NB4 (cell line): ENCODE measurements around the gene SMIM22.

Experiments used
- CTCF ChIP-seq: IDR thresholded peaks from one replicate; pipeline ENCODE4 v1.5.1; 2012; ENCODE audit warnings: low read depth, low read length
- MAX ChIP-seq: IDR thresholded peaks from 2 replicates; pipeline ENCODE4 v1.6.1; 2011; ENCODE audit warnings: low read depth, low read length
- MYC ChIP-seq: IDR thresholded peaks from 2 replicates; pipeline ENCODE4 v1.6.1; 2011; ENCODE audit warnings: low read depth, low read length
- POLR2A ChIP-seq: IDR thresholded peaks from 2 replicates; pipeline ENCODE4 v1.6.1; 2011; ENCODE audit warnings: mild to moderate bottlenecking; ENCODE audit not compliant: insufficient read length; ENCODE audit errors: extremely low read depth

GRCh38 chr16:4805231-4805630, 10.1 kb downstream of the SMIM22 start:
- TF ChIP-seq CTCF = no peak
- TF ChIP-seq POLR2A = no peak
- TF ChIP-seq MAX = no peak
- no peak for TF ChIP-seq MYC
